SK-N-MC (cell line): ENCODE results near the gene RPL10.
A peak's percentile ranks its signal among the peaks of the same experiment; 100 is the strongest.

Source experiments
- DNase-seq: peaks from one replicate; pipeline ENCODE4 v3.0.0-alpha.2; 2011; ENCODE audit warnings: low read depth, low spot score
- H3K27ac ChIP-seq: fragments of 200-600 bp; sonication (generic); 2 replicates; pipeline ENCODE4 v1.5.1; 2016; ENCODE audit warnings: mixed run types
- H3K36me3 ChIP-seq: fragments of 200-600 bp; sonication (generic); 2 replicates; pipeline ENCODE4 v1.6.1; 2017; ENCODE audit warnings: antibody characterized with exemption, low read length, mixed read lengths; ENCODE audit not compliant: insufficient read depth
- H3K4me3 ChIP-seq: fragments of 200-600 bp; sonication (generic); 2 replicates; pipeline ENCODE4 v1.5.1; 2016
- H3K9ac ChIP-seq: fragments of 200-600 bp; sonication (generic); 2 replicates; pipeline ENCODE4 v1.8.0; 2017; ENCODE audit warnings: mixed run types, mixed read lengths; ENCODE audit not compliant: insufficient read length
- H3K9me3 ChIP-seq: fragments of 200-600 bp; sonication (generic); 2 replicates; pipeline ENCODE4 v1.6.1; 2017; ENCODE audit warnings: low read depth, mild to moderate bottlenecking, antibody characterized with exemption, low read length, moderate library complexity, mixed read lengths
- EZH2 ChIP-seq: fragments of 200-600 bp; sonication (generic); IDR thresholded peaks from one replicate; pipeline ENCODE4 v1.6.1; 2017; ENCODE audit warnings: antibody characterized with exemption
- FOXP2 ChIP-seq: optimal IDR thresholded peaks from 2 replicates; pipeline ENCODE3; 2011; ENCODE audit warnings: mild to moderate bottlenecking, moderate library complexity; ENCODE audit not compliant: insufficient read depth; ENCODE audit errors: extremely low read length, control extremely low read depth
- POLR2AphosphoS5 ChIP-seq: IDR thresholded peaks from 2 replicates; pipeline ENCODE4 v1.6.1; 2012; ENCODE audit warnings: mild to moderate bottlenecking, low read depth, low read length, borderline replicate concordance

Gene RPL10

DNA sequence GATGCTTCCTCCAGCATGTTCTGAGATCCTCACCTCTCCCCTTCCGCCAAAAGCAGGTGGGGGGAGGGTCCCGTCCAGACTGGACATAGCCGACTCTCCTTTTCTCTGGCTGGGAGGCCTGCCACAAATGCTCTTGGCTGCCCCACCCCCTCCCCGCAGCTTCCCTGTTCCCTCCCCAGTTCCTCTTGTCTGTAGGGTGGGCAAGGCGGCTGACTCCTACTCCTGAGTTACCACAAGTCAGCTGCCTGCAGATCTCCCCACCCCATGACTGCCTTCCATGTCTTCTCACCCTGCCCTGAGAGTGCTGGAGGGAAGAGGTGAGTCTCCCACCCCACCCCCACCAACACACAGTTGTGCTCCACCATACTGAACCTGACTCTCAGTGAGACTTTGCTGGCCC, 33.2 kb downstream of the RPL10 start:
- TF ChIP-seq POLR2AphosphoS5 (no peak), FOXP2 (no peak)
- no peaks in the 10 kb centered on the region; the same call in 1 of the 2 replicates for H3K36me3 ChIP-seq
- H3K27ac ChIP-seq: no peak overlapping the region
- no peaks in the 10 kb centered on the region for H3K9me3 ChIP-seq
- H3K9ac ChIP-seq: no peak overlapping the region
- DNase-seq: no peak
- no peak overlapping the region for H3K4me3 ChIP-seq

DNA sequence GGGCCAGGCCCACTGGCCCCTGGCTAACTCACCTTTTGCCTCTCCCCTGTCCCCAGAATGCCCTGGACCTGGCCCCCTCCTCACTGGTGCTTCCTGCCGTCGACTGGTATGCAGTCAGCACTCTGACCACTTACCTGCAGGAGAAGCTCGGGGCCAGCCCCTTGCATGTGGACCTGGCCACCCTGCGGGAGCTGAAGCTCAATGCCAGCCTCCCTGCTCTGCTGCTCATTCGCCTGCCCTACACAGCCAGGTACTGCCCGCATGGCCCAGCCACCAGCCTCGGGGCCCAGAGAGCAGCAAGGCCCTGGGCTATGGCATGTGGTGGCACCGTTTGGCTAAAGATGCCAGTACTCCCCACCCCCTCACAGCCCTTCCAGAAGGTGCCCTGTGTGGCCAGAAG, 34.0 kb downstream of the RPL10 start:
- H3K36me3 ChIP-seq: no peaks in the 10 kb centered on the region; the same call in 1 of the 2 replicates
- no peaks in the 10 kb centered on the region for H3K9me3 ChIP-seq
- H3K4me3 ChIP-seq: no peak overlapping the region
- TF ChIP-seq EZH2: no peak
- TF ChIP-seq FOXP2: no peak
- TF ChIP-seq POLR2AphosphoS5: no peak
- no peak overlapping the region for H3K27ac ChIP-seq
- H3K9ac ChIP-seq: no peak overlapping the region
- DNase-seq: no peak

DNA sequence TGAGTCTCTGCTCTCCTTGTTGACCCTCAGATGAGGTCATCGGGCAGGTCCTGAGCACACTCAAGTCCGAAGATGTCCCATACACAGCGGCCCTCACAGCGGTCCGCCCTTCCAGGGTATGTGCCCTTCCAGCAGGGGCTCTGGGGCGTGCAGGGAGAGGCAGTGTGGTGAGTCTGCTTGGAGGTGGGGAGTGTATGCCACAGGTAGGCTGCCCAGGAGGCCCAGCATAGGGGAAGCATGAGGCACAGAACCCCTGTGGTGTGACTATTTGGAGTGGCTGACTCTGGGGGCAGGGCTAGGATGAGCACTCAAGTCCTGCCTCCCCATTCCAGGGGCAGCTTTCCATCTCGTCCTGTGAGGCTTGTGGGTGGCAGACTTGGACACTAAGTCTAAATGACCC, 35.4 kb downstream of the RPL10 start:
- H3K9ac ChIP-seq: no peak overlapping the region
- DNase-seq: no peak
- H3K9me3 ChIP-seq: no peaks in the 10 kb centered on the region
- no peak overlapping the region for H3K4me3 ChIP-seq
- no peak for TF ChIP-seq FOXP2
- no peaks in the 10 kb centered on the region; the same call in 1 of the 2 replicates for H3K36me3 ChIP-seq
- H3K27ac ChIP-seq: no peak overlapping the region

GRCh38 chrX:154434394-154435168, 36.4 kb downstream of the RPL10 start:
- no peaks in the 10 kb centered on the region for H3K9me3 ChIP-seq
- DNase-seq: no peak
- H3K27ac ChIP-seq: no peak overlapping the region
- no peak overlapping the region for H3K9ac ChIP-seq
- no peak for TF ChIP-seq EZH2
- TF ChIP-seq FOXP2: no peak
- TF ChIP-seq POLR2AphosphoS5: no peak
- no peak overlapping the region for H3K4me3 ChIP-seq
- no peaks in the 10 kb centered on the region; the same call in 1 of the 2 replicates for H3K36me3 ChIP-seq

GRCh38 chrX:154435171-154435733, 37.1 kb downstream of the RPL10 start:
- no peak overlapping the region for H3K27ac ChIP-seq
- H3K9me3 ChIP-seq: no peaks in the 10 kb centered on the region
- H3K9ac ChIP-seq: no peak overlapping the region
- no peak overlapping the region for H3K4me3 ChIP-seq
- no peaks in the 10 kb centered on the region; the same call in 1 of the 2 replicates for H3K36me3 ChIP-seq
- no peak for DNase-seq
- TF ChIP-seq POLR2AphosphoS5 (no peak), FOXP2 (no peak), EZH2 (no peak)

GRCh38 chrX:154436374-154436982, 38.3 kb downstream of the RPL10 start:
- Histone ChIP-seq H3K9ac (peak overlapping the region; percentile 66), H3K36me3 (no peaks in the 10 kb centered on the region; the same call in 1 of the 2 replicates), H3K9me3 (no peaks in the 10 kb centered on the region), H3K27ac (0 out of 2 replicates have a peak overlapping the region, but pooled peaks have one; percentile 46), H3K4me3 (peak overlapping the region; percentile 77)
- no peak for DNase-seq
- TF ChIP-seq FOXP2 (no peak), POLR2AphosphoS5 (no peak)

DNA sequence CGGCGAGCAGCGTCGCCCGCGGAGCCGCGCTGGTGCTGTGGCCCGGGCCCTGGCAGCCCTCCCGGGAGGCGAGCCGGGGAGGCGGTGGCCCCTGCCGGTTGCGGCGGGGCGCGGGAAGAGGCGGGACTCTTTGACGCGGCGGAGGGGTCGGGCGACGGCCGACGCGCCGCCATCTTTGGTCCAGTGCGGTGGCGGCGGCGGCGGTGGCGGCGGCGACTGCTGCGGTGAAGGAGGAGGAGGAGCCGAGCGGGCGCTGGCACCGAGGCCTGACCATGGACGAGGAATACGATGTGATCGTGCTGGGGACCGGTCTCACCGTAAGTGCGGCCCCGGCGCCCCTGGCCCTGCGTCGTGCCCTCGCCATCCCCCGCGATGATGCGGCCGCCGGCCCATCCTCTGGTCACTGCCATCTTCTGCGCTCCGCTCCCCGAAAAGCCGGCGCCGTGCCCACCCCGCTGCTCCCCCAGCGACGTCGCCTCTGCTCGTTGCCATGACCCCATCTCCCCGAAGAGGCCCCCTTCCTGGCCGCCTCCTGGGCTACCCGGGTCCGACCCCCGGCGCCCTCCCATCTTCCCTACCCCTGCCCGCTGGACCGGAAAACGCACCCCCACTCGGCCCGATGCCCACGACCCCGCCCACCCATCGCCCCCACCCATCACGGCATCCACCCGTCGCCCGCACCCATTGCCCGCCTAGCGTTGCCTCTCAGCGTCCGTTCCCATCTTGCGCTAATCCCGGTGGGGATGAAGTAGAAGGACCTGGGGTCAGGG, 39.0 kb downstream of the RPL10 start, which contains the start of gene GDI1:
GDI1 (plus strand) TSS at position 172 of the 770 bp plus-strand sequence; CDS start at position 273, 101 bp downstream.
- H3K9me3 ChIP-seq: no peaks in the 10 kb centered on the region
- DNase-seq: no peak
- peaks cover 2% of the 10 kb centered on the region; the same call in 1 of the 2 replicates for H3K36me3 ChIP-seq
- peak within 1 kb of the TSS; percentile 77 for H3K4me3 ChIP-seq
- TF ChIP-seq FOXP2: no peak
- TF ChIP-seq EZH2: no peak
- TF ChIP-seq POLR2AphosphoS5: peak; percentile 39; the same call in 1 of the 2 replicates
- H3K27ac ChIP-seq: 0 out of 2 replicates have a peak within 1 kb of the TSS, but pooled peaks have one; percentile 46
- peak within 1 kb of the TSS; percentile 66 for H3K9ac ChIP-seq
